Measurements from ENCODE around the gene MMP11. TPM values are rescaled to one million over a fixed set of nuclear protein-coding genes. Genes with fewer than 3 reads are reported as not detected.

The MMP11 gene
- total and polyA plus RNA-seq, 2 of the 4 experiments (the other 2 are of a cell fraction) = 2.2 to 6.0 TPM

- Histone ChIP-seq H3K4me2 (ENCODE audit: low read depth, low read length) (peak within 1 kb of the TSS; percentile 98), H3K36me3 (ENCODE audit: control insufficient read depth, insufficient read depth, low read length) (peaks cover 10% of the 10 kb centered on the region), H3K27ac (ENCODE audit: insufficient read depth, low read length) (peak within 1 kb of the TSS; percentile 91), H3K14ac (replicated peaks; ENCODE audit: low read depth, low read length) (peak within 1 kb of the TSS; percentile 100), H3K79me1 (ENCODE audit: low read depth in 1 of 2, low read length in 2 of 2) (peaks cover 28 to 48% of the 10 kb centered on the region in 2 experiments), H3K56ac (ENCODE audit: extremely low read depth, insufficient read depth, low read length) (peak within 1 kb of the TSS; percentile 92), H2AFZ (replicated peaks; ENCODE audit: low read length, poor library complexity) (peak within 1 kb of the TSS; percentile 96), H4K5ac (ENCODE audit: low read depth, low read length) (peak within 1 kb of the TSS; percentile 86), H2BK120ac (ENCODE audit: low read depth, low read length) (peak within 1 kb of the TSS; percentile 78), H2BK15ac (ENCODE audit: low read depth, low read length) (peak within 1 kb of the TSS; percentile 25; the same call in 2 of the 3 replicates), H3K9ac (ENCODE audit: low read depth, low read length) (peak within 1 kb of the TSS; percentile 91), H3K18ac (ENCODE audit: low read depth, low read length) (peak within 1 kb of the TSS; percentile 56), H2BK5ac (ENCODE audit: low read depth, low read length, poor library complexity, severe bottlenecking) (peak within 1 kb of the TSS; percentile 82), H4K20me1 (ENCODE audit: insufficient read depth, low read length) (peaks cover 46% of the 10 kb centered on the region), H4K8ac (ENCODE audit: low read depth in 2 of 2, low read length in 2 of 2) (peak within 1 kb of the TSS; percentile 73 to 96), H3K9me1 (ENCODE audit: insufficient read depth, low read length) (peaks cover 21% of the 10 kb centered on the region), H3K4ac (ENCODE audit: low read depth, low read length) (peak within 1 kb of the TSS; percentile 98), H3K4me1 (ENCODE audit: control insufficient read depth, insufficient read depth, low read length) (peaks cover 23% of the 10 kb centered on the region), H3K27me3 (ENCODE audit: control insufficient read depth, insufficient read depth, low read length) (no peaks in the 10 kb centered on the region), H2AK9ac (replicated peaks; ENCODE audit: low read depth, low read length, poor library complexity) (peak within 1 kb of the TSS; percentile 98), H2BK20ac (ENCODE audit: low read depth, low read length) (peak within 1 kb of the TSS; percentile 62; the same call in 1 of the 2 replicates), H2AK5ac (ENCODE audit: low read depth, low read length) (peak within 1 kb of the TSS; percentile 82), H3K9me3 (ENCODE audit: control insufficient read depth, insufficient read depth, low read length) (no peaks in the 10 kb centered on the region), H3K23ac (ENCODE audit: low read depth, low read length) (peak within 1 kb of the TSS; percentile 86), H3K4me3 (ENCODE audit: insufficient read depth, low read depth, low read length) (peak within 1 kb of the TSS; percentile 76), H4K91ac (ENCODE audit: insufficient read depth, low read depth, low read length) (peak within 1 kb of the TSS; percentile 93)
- intact Hi-C loops (cut with micrococcal nuclease) (no loop called here), in situ Hi-C loops (cut with MboI; ENCODE audit: low sequenced_read_pairs) (no loop called here), dilution Hi-C loops (cut with HindIII; ENCODE audit: low sequenced_read_pairs, unreplicated experiment) (no loop called here)
- no TSS peak for BruUV-seq (replicated peaks)
- TF ChIP-seq MAZ (IDR thresholded peaks at IDR 0.05; ENCODE audit: borderline replicate concordance, low read depth, low read length) (peak; percentile 32; the same call in 1 of the 2 replicates), POLR2A (IDR thresholded peaks at IDR 0.05; ENCODE audit: low read depth, low read length) (peak; percentile 89), CHD1 (IDR thresholded peaks at IDR 0.05; ENCODE audit: low read depth, low read length) (no peak), MXI1 (IDR thresholded peaks at IDR 0.05; ENCODE audit: borderline replicate concordance, low read depth, low read length) (peak; percentile 54; the same call in 1 of the 2 replicates)
- WGBS, 2 experiments (ENCODE audit: extremely low coverage in 2 of 2, insufficient read length in 1 of 2) = 0% methylated on average over 50 of the region's 97 CpGs; no CpG with 5 or more reads in 1 of the 2 experiments
- ATAC-seq (ENCODE audit: low read depth) (peak; percentile 88), DNase-seq (peak; percentile 91)
- POLR2A ChIA-PET (ENCODE audit: unreplicated experiment) = interaction anchor here (0.9 kb wide), 1 partner anchor 127 kb away, joined by 3 read pairs; no protein-coding TSS in a partner anchor
- CTCF ChIA-PET = no interaction called here
Measured at GRCh38 chr22:23786752-23787599, 14.3 kb downstream of the MMP11 start, which contains the start of gene SMARCB1. SMARCB1 (plus strand) TSS chr22:23786966; CDS start chr22:23787170, 204 bp downstream.

Measured in IMR-90 (cell line).